GM18526 (cell line): Measurements from ENCODE around the gene VMA21.

Experiments
- POLR2A ChIP-seq: IDR thresholded peaks from 3 replicates; pipeline ENCODE4 v1.6.1; 2011; ENCODE audit not compliant: insufficient read length; ENCODE audit errors: extremely low read depth

Gene VMA21

DNA sequence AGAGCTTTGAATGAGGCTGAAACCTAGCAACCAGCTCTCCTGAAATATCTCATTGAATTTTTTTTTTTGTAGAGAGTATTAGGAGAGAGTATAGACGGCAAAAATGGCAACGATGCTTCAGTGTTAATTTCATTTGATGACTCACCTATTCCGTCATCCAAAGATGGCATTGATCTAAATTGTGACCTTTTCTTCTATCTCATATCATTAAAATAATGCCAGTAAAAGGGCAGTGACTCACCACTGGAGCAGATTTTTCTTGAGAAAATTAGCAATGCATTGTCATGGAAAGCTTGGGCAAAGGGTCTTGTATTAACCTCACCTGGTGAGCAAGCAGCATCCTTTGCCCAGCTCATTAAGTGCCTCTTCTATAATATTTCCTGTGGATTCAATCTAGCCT lies 19.6 kb downstream of the VMA21 start:
- no peak for TF ChIP-seq POLR2A

DNA sequence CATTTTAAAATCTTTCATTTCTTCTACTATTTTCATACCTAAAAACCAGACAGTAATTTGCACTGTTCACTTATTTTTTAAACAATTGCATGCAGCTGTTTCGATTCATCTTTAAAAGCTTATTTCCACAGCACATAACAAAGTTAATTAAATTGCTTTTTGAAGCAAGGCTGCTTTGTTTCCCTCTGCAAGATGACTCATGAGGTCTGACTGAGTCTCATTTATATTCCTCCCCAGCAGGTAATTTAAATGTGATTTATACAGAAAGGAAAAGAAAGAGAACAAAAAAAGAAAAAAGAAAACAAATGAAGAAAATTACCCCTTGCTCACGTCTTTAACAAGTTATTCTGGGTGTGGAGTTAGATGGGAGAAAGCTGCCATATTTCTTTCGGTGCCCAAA lies 22.8 kb downstream of the VMA21 start:
- TF ChIP-seq POLR2A: no peak

DNA sequence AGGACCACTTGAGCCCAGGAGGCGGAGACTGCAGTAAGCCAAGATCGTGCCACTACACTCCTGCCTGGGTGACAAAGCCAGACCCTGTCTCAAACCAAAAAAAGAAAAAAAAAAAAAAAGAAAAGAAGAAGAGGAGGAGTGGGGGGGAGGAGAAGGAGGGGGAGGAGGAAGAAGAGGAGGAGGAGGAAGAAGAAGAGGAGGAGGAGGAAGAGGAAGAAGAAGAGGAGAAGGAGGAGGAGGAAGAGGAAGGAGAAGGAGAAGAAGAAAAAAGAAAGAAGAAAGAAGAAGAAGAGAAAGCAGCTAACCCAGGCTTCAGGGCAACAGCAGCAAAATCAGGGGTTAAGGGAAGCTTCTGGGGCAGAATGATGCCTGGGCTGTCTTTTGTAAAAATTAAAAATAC lies 27.5 kb downstream of the VMA21 start:
- TF ChIP-seq POLR2A: no peak

DNA sequence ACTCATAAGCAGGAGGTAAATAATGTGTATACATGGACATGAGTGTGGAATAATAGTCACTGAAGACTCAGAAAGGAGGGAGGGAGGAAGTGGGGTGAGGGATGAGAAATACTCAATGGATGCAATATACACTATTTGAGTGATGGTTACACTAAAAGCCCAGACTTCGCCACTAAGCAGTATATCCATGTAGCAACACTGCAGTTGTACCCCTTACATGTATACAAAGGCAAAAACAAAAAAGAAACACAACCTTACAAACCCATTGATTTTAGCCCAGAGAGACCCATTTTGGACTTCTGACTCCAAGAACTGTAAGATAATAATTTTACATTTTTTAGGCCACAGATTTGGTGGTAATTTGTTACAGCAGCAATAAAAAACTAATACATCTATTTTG lies 51.5 kb downstream of the VMA21 start:
- TF ChIP-seq POLR2A: no peak

DNA sequence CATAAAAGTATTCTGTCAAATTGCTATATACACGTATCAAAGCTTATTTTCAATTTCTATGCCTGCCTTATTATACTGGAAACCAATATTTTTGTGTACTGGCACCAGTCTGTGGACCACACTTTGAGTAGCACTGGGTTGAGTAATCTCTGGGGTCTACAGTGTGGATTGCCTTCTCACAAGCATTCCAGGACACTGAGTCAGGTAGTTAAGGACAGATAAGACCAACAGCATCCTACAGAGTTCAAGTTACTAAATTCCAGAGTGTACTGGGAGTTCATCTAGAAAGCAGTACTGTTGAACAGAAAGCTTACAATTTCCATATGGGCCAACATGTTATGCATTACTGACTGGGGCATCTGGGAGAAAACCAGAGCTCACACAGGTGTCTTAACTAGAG lies 61.8 kb downstream of the VMA21 start:
- no peak for TF ChIP-seq POLR2A
